GM18502 (cell line): Measurements from ENCODE around the gene CACNA1C.

Experiments
- ATAC-seq: cut with Tn5 transposase; IDR thresholded peaks from one replicate; pipeline ENCODE4 v1.9.1; 2021; ENCODE audit warnings: mild to moderate bottlenecking; ENCODE audit not compliant: unreplicated experiment, poor library complexity

Gene CACNA1C

DNA sequence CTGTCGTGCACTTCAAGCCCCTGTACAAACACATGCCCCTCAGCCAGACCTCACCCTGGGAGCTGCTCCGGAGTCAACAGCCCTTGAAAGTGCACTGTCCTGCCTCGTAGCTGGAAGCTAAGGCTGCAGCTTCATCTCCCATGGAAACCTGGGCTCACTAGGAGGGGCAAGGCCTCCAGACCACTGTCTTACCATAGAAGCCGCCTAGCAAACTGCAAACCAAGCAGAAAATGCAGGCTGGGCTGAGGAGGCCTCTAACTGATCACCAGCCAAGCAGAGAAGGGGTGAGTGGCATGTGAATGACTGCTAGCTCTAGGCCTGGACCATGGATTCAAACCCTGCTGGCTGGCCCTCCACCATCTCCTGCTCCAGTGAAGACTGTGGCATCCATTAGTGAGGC, 340.2 kb downstream of the CACNA1C start:
- no peak for ATAC-seq

DNA sequence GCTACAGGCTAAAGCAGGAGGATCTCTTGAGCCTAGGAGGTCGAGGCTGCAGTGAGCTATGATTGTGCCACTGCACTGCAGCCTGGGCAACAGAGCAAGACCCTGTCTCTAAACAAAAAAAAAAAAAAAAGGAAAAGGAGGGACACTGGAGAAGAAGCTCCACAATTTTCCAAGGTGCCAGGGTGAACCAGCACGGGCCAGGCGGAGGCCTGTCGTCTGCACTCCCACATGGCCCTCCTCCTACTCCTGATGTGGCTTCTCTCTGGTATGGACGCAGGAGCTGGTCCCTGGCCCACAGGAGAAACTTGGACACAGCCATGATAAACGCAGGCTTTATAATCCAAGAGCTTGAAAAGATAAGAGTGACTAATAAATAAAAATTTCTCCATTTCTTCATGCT, 341.2 kb downstream of the CACNA1C start:
- no peak for ATAC-seq

DNA sequence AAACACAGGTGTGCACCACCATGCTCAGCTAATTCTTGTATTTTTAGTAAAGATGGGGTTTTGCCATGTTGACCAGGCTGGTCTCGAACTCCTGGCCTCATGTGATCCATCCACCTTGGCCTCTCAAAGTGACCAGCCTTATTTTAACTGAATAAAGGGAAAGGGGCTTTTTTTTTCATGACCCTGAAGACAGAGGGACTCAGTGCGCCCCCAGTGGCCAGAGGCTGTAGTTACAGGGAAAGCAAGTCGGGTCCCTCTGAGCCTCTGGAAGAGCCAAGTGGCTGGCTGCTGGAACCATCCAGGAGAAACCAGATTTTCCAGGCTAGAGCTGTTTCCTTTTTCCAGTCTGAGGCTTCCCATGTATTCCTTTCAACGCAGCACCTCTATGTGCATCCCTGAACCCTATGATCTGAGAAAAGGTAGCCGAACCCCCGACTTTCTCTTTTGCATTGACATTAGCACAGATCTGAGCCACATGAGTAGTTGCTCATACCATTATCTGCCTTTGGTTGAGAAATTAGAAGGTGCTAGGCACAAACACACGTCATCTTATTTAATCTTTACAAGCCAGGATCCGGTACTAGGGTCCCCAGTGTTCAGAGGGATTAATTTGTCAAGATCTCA, 342.7 kb downstream of the CACNA1C start:
- no peak for ATAC-seq

DNA sequence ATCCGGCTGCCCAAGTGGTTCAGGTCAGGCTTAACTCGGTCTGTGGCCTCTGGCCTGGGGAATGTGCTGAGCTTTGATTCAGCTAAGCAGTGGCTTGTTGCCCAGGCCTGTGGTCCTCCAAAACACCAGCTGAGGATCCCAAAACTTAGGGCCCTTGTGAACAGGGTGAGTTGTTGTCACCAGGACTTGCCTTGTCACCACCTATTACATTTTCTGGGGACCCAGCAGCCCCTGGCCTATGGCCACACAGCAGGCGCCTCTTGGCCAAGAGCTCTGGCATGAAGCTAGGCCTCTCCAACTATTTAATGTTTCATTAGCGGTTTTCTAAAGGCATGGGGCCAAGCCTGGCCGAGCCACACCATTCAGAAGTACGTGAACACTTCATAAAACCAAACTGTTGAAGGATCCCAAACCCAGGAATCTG, 343.7 kb downstream of the CACNA1C start:
- no peak for ATAC-seq

DNA sequence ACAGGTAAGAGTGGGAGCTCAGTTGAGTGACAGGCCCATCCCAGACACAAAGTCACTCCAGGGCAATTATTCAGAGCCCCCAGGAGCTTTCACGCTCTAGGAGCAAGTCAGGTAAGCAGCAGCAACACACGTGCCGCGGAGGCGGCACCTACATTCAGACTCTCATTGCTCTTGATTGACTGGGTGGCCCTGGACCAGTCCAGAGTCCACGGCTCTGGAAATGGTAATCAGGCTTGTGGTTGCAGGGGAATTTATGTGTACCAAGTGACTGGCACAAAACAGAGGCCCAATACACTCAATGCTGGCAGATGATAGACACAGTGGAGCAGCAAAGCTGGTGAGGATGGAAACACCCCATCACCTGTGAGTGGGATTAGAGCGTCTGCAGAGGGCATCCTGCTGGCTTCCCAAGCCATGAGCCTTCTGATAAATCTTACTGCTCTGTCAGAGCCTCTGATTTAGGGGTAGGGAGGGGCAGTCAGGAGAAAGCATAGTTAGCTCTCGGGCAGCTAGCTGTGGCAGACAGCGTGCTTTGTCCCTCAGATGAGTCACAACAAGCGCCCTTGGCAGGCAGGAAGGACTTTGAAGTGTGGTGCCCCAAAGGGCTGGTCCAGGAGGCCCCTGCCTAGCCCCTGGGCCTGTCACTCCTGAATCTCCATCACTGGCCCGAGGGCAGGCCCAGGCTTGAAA, 344.7 kb downstream of the CACNA1C start:
- no peak for ATAC-seq

DNA sequence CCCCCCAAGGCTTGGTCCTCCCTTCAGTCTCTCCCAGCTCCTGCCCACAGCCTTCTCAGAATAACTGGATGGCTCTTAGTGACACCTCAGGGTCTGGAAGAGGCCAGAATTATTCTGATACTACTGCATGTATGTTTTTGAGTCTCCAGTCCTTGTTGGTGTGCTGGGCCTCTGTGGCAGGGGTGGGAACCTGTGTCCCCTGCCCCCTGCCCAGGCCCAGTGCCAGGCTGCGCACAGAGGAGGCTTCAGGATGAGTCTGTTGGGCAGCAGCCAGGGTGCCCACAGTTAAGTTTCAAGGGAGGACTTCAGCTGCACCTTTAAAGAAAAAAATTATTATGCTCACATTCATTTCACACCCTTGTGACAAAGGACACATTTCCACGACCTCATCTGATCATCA, 348.3 kb downstream of the CACNA1C start:
- ATAC-seq = no peak

DNA sequence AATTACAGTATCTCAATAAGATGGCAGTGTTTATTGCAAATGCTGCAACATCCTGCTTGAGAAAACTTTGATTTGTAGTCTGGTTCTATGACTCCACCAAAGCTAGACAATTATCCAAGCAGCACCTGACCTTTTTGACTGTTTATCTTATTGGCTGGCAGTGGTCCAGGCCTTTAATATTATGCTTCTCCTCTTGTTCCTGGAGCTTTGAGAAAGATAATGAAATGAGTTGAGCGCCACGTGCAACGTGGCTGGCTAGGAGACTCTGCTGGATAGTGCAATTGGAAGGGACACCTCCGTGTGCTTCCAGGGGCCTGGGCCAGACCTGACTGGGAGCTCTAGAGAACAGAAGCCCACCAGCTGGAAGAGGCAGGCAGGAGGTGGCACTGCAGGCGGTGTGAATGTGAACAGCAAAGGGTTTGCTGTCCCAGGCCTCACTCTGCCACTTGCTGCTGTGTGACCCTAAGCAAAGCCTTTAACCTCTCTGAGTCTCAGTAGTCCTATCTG, 349.3 kb downstream of the CACNA1C start:
- no peak for ATAC-seq

DNA sequence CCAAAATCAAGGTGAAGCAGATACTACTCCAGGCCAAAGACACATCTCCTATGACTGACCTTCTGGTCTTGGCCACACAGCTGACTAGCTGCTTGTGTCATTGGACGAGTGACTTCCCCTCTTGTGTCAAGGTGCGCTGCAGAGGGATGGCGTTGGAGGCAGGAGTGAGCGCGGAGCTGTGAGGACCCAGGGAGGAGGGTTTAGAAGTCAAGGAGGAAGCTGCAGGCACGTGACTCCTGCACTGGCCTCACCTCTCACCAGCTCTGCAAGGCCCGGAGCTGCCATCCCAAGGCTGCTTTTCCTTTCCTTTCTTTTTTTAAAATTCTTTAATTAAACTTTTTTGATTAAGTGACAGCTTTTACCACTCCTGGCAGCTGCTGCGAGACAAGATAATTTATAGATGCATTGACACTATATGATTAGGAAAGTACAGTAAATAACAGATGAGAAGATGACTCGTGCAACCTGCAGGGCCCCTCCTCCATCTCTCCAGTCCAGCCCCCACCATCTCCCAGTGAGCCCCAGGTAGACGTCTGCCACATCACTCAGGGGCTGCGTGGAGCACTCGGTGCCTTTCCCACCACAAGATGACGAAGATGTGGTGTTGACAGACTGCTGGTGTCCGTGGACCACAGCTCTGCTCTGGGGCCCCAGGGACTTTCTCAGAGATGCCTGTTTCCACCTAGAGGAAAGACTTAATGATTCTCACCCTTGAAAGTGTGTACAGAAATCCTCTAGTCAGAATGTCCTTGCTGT, 350.6 kb downstream of the CACNA1C start:
- ATAC-seq = no peak

DNA sequence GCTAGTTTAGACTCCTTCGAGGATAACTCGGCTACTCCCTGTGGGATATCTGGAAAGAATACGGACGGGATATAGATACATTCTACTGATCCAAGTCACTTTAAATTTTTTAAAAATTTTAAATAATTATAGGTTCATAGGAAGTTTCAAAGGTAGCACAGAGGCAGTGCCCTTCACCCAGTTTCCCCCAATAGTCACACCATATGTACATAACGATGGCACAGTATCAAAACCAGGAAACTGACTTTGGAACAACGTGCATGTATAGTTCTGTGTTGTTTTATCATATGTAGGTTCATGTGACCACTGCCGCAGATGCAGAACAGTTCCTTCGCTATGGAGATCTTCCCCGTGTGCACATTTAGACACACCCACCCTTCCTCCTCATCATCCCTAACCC, 352.3 kb downstream of the CACNA1C start:
- ATAC-seq = no peak

DNA sequence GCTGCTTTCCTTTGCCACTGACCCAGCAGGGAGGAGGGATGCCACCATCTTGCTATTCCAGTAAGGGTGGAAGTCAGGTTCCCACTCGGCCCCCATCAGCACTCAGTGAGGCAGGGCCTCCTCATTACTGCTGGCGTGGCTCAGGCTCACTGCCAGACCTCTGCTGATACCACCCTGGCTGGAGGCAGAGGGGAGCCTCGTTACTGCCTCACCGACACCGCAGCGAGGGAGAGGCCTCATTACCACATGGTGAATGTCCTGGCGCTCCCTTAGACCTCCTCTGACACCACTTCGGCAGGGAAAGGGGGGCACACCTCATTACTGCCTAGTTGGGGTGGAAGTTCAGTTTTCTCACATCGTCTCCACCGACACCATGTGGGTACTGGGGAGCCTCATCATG, 354.1 kb downstream of the CACNA1C start:
- ATAC-seq = no peak

DNA sequence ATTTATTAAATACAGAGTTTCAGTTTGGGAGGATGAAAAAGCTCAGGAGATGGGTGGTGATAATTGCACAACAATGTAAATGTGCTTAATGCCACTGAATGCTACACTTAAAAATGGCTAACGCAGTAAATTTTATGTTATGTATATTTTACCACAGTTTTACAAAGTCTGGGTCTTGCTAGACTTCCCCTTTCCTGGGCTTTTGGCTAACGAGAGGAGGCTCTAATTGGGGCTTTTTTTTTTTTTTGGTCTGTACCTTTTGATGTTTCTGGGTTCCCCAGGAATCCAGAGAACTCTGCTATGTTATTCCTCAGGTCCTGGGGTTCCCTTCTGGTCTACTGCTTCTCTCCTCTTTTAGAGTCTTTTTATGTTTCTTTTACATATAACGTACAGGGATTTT, 355.5 kb downstream of the CACNA1C start:
- no peak for ATAC-seq

DNA sequence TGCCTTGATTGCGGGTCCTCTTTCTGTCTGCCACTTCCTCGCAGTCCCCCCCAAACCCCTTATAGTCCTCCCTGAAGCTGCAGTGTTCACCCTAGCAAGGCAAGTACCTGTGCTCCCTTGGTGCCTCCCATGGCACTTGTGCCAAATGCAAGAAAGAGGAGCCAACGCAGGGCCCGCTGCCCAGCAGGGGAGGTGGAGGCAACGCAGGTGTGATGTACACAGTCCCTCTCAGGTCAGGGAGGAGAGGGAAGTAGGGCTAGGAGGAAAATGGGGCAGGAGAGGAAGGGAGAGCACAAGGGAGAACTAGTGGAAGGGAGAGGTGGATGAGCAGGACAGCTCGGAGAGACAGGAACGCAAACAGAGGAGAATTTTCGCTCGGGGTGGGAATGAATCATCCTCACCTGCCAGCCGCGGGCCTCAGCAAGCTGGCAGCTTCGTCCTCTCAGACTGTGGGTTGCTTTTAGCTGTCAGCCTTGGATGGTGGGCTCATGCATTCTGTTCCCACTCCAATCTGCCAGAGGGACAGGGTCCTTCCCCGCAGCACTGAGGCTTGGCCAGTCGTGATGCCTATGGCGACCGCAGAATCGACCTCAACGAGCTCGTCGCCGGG, 357.0 kb downstream of the CACNA1C start:
- ATAC-seq = no peak

DNA sequence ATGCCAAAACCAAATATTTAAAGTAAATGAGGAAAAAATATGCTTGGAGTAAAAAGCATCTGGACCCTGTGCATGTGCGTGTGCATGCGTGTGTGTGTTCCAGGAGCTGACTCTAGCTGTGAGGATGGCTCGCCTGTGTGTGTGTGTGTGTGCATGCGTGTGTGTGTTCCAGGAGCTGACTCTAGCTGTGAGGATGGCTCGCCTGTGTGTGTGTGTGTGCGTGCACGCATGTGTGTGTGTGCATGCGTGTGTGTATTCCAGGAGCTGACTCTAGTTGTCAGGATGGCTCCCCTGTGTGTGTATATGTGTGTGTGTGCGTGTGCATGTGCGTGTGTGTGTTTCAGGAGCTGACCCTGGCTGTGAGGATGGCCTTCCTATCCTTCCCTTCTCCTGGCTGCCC, 357.7 kb downstream of the CACNA1C start:
- ATAC-seq = no peak

DNA sequence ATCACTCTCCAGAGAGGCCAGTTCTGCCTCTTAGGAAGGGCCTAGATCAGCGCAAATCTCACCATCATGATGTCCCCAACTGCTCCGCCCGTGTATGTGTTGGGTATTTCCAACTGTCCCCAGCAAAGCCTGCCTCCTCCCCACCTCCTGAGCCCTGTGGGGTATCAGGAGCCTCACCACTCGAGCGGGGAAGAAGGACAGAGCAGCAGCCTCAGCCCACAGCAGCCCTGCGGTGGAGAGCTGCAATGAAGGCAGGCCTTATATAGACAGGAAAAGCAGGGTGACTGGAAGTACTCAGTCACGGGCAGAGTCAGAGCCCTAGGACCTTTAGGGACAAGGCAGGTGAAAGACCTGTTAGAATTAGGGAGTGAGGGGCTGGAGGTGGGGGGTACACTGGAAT, 358.2 kb downstream of the CACNA1C start:
- no peak for ATAC-seq

DNA sequence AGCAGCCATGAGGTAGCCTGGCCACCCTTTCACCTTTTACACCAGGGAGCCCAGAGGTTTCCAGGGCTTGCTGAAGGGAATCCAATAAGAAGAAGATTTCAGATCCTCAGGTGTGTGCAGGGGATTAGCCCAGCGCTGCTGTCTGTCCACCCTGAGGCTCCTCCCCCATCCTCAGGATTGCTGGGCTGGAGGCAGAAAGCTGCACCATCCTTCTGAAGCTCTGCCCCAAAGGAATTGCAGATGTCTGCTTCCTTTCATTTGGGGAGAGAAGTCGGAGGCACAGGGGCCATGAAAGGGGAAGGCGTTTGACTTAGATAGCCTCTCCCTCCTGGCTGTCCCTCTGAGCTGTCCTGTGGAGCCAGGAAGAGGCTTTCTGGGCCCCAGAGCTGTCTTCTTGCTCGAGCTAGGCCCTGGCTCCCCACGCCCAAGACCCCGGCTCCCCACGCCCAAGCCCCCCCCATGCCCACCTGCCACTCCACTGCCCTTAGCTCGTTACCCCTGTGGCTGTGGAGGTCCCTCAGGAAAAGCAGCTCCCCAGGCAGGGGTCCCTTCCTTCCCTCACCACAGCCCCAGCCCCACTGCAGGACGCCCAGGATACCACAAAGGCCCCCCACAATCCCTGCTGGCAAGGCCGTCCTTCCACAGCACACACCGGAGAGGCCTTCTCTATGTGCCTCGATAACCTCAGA, 359.0 kb downstream of the CACNA1C start:
- ATAC-seq = no peak

DNA sequence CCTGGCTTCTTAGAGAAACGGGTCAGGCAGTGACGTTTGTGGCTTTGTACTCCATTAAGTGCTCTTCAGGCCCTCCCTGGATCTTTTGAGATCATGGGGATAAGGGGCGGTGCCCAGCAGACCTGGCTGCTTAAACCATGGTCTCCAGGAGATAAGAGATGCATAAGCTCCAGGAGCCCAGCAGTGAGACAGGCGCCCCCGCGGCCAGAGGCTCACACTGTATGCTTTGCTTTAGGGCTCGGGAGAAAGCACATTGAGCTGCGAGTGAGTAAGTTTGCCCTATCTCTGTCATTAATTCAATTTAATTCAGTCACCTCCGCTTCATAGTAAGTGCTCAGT, 359.5 kb downstream of the CACNA1C start:
- no peak for ATAC-seq

DNA sequence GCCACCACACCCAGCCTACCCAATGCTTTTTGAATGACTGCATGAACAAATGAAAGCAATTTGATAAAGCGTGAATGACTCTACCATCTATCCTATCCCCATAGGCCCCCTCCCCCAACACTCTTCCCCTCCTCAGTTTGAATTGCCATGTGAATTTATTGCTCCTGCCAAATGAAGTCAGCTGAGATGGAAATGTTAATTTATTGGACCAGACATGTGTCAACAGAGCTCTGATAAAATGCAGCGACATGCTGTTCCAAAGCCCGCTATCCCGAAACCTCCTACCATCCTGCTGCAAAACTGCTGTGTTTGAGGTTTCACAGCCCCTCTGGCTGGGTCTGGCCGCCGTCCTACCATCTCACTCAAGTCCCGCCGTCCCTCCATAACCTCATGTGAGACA, 360.5 kb downstream of the CACNA1C start:
- ATAC-seq = no peak

DNA sequence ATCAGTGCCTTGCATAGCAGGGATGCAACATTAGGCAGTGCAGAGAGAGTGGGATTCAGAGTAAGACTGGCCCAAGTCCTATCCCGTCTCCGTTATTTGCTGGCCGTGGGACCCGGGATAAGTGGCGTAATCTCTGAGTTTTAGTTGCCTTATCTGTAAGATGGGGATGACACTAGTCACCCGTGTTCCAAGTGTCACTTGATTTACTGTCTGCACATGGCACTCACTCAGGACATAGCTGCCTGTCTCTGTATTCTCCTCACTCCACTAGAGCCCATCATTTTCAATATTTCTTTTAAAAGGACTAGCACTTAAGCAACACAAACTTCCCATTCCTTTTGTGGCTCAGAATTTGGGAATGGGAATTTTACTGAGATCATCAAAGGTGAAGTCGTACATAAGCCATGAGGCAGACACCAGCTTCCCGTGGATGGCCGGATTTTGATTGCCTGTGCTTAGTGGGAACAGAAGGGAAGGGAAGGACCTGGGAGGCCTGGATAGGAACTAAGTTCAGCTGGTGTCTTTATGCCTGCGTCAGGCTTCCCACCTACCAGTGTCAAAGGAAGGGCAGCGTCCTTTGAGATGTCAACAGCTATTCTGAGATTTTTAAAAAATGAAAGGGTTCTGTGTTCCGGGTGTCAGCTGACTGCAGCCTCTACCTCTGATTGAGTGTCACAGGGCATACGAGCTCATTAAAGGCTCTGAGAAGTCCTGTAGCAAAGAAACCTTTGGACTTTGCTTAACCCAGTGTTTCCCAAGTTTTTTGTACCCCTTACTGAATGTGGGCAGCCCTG, 361.4 kb downstream of the CACNA1C start:
- ATAC-seq = no peak

DNA sequence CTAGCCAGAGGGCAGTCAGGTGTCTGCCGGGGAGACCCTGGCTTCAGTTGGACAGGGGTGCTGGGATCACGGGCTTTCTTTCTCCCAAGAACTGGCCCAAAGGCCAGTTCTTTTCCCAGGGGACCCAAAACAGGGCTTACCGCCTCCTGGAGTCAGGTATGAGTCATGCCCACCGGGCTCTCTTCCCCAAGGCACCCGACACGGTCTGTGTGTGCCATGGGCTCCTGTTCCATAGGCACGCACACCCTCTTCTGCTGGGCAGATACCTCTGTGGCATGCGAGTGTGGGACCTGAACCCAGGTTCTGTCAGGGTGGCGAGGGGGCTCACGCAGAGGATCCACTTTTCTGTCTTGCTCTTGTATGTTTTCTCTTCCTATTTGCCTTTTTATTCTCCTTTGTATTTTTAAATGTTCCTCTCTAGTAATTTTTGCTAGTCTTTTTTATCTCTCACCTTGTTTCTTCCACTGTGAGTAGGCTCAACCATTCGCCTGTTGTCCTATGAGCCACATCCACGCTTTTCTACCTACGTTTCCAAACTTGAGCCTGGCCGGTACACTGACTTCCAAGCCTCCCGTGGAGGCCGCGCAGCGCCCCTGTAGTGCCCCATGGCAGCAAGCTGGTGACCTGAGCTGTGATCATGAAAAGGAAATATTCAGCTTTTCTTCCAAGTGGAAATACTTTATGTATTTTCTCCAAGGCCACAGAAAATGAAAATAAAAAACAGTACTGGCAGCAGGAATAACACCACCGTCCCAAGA, 362.2 kb downstream of the CACNA1C start:
- ATAC-seq = no peak
